Measurements from ENCODE around the gene TLR8.

DNA sequence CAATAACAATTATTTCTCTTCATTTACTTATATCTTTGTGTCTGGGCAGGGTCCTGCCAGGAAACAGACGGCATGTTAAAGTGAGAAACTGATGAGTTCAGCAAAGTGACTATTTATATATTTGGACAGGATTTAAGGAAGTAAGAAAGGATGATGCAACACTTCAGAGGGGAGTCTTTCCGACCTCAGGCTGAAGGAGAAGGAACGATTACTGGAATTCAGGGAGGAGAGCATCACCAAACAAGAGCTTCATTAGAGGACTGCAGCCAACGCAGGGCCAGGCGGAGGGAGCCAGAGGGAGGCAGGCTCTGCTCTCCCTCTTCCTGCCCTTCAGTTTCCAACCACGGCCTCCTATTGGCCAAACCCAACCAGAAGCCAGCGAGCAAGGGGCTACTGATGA is 41.1 kb upstream of the TLR8 start:
- TF ChIP-seq, protein P1, sequence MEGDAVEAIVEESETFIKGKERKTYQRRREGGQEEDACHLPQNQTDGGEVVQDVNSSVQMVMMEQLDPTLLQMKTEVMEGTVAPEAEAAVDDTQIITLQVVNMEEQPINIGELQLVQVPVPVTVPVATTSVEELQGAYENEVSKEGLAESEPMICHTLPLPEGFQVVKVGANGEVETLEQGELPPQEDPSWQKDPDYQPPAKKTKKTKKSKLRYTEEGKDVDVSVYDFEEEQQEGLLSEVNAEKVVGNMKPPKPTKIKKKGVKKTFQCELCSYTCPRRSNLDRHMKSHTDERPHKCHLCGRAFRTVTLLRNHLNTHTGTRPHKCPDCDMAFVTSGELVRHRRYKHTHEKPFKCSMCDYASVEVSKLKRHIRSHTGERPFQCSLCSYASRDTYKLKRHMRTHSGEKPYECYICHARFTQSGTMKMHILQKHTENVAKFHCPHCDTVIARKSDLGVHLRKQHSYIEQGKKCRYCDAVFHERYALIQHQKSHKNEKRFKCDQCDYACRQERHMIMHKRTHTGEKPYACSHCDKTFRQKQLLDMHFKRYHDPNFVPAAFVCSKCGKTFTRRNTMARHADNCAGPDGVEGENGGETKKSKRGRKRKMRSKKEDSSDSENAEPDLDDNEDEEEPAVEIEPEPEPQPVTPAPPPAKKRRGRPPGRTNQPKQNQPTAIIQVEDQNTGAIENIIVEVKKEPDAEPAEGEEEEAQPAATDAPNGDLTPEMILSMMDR (IDR thresholded peaks at IDR 0.05; ENCODE audit: low read length): no peak
- TF ChIP-seq EZH2 (optimal IDR thresholded peaks at IDR 0.05; ENCODE audit: low read depth, low read length): no peak
